HepG2 (cell line): ENCODE data around the gene CEP164. TPM values are rescaled to one million over a fixed set of nuclear protein-coding genes. Genes with fewer than 3 reads are reported as not detected.

Experiments
- ATAC-seq: fragments of 200-7000 bp; cut with Tn5 transposase; 3 replicates; pipeline ENCODE4 v1.9.1; 2020; ENCODE audit warnings: mild to moderate bottlenecking, moderate library complexity
- BruUV-seq: library from RNA; stranded (reverse); fragments of 400-500 nt; replicated peaks from 2 replicates; lab custom pipeline; 2021; lab: Mats Ljungman, UMichigan
- CTCF ChIA-PET: fragments of 300-600 bp; formaldehyde crosslinking; extraction: SDS; loops from one replicate; lab custom pipeline; 2021; ENCODE audit warnings: low total read pairs, inconsistent platforms, low intra/inter-chr PET ratio; lab: Yijun Ruan, JAX
- POLR2A ChIA-PET: fragments of 350-600 bp; sonication (Branson Sonifier 250); formaldehyde crosslinking; loops from one replicate; lab custom pipeline; 2020; ENCODE audit warnings: antibody characterized with exemption, inconsistent platforms; lab: Yijun Ruan, JAX
- DNase-seq: peaks from one replicate; pipeline ENCODE4 v3.0.0-alpha.2; 2015; ENCODE audit warnings: low spot score
- FAIRE-seq: peaks from 3 replicates; lab custom pipeline; 2011; peaks lifted over from hg19 to GRCh38; lab: Jason Lieb, UNC
- H2AFZ ChIP-seq: one replicate; pipeline ENCODE4 v1.6.1; 2011; ENCODE audit warnings: low read length, inconsistent platforms
- H3K27ac ChIP-seq: fragments of 300-600 bp; 3 replicates; pipeline ENCODE4 v1.8.0; 2011; ENCODE audit warnings: mixed run types, mild to moderate bottlenecking, mixed read lengths, low read length, inconsistent platforms; ENCODE audit not compliant: insufficient read depth; ENCODE audit errors: extremely low read length
- H3K27me3 ChIP-seq, 2 experiments: fragments of 200-600 bp in 1 of 2; 2 replicates in 1 of 2; 3 replicates in 1 of 2; pipeline versions ENCODE4 v1.6.0 to v1.8.0; 2011; ENCODE audit warnings: low read length in 2 of 2, mild to moderate bottlenecking in 2 of 2, moderate library complexity in 2 of 2, inconsistent platforms in 1 of 2; ENCODE audit not compliant: insufficient read depth in 2 of 2, control insufficient read depth in 1 of 2
- H3K36me3 ChIP-seq, 2 experiments: fragments of 200-600 bp in 1 of 2; replicated peaks in 1 of 2; 2 replicates in 1 of 2; 3 replicates in 1 of 2; pipeline versions ENCODE4 v1.5.1 to v1.8.0; 2011; ENCODE audit warnings: low read length in 2 of 2, inconsistent platforms in 1 of 2; ENCODE audit not compliant: insufficient read depth in 2 of 2, control insufficient read depth in 1 of 2
- H3K4me1 ChIP-seq: 2 replicates; pipeline ENCODE4 v1.5.1; 2012; ENCODE audit warnings: low read length, inconsistent platforms; ENCODE audit not compliant: insufficient read depth
- H3K4me2 ChIP-seq: 2 replicates; pipeline ENCODE4 v1.6.0; 2011; ENCODE audit warnings: low read depth, low read length, inconsistent platforms
- H3K4me3 ChIP-seq, 3 experiments: fragments of 200-600 bp in 1 of 3; sonication (generic), shearing (Covaris generic) in 1 of 3; replicated peaks in 1 of 3; 2 replicates each; pipeline ENCODE4 v1.5.1; 2011 to 2016; ENCODE audit warnings: low read length in 3 of 3, inconsistent platforms in 2 of 3, low read depth in 2 of 3, mild to moderate bottlenecking in 2 of 3, control low read depth in 1 of 3, mixed read lengths in 1 of 3; ENCODE audit not compliant: insufficient read depth in 1 of 3
- H3K79me2 ChIP-seq: one replicate; pipeline ENCODE4 v1.6.1; 2011; ENCODE audit warnings: low read length, inconsistent platforms; ENCODE audit not compliant: insufficient read depth
- H3K9ac ChIP-seq: 2 replicates; pipeline ENCODE4 v1.6.0; 2011; ENCODE audit warnings: mild to moderate bottlenecking, low read depth, low read length, inconsistent platforms; ENCODE audit not compliant: insufficient read depth
- H3K9me3 ChIP-seq: 2 replicates; pipeline ENCODE4 v1.5.1; 2012; ENCODE audit warnings: mild to moderate bottlenecking, low read length
- H4K20me1 ChIP-seq: 2 replicates; pipeline ENCODE4 v1.6.0; 2011; ENCODE audit warnings: inconsistent platforms, mild to moderate bottlenecking, low read length, moderate library complexity; ENCODE audit not compliant: insufficient read depth
- FOXA1 ChIP-seq, 2 experiments: fragments of 450-650 bp in 1 of 2; sonication (generic) in 1 of 2; formaldehyde crosslinking in 1 of 2; IDR thresholded peaks; 2 replicates each; pipeline versions ENCODE4 v1.4.0 to v1.6.1; 2016 to 2020; ENCODE audit warnings: missing genetic modification reagents in 1 of 2
- KAT2B ChIP-seq: fragments of 150-350 bp; IDR thresholded peaks from 2 replicates; pipeline ENCODE4 v1.6.1; 2014; ENCODE audit warnings: low read depth, low read length, borderline replicate concordance
- KMT2A ChIP-seq: sonication (generic); formaldehyde crosslinking; IDR thresholded peaks from 2 replicates; pipeline ENCODE4 v1.4.0; 2020; ENCODE audit warnings: missing genetic modification reagents
- MED1 ChIP-seq: sonication (generic); formaldehyde crosslinking; IDR thresholded peaks from 2 replicates; pipeline ENCODE4 v1.4.0; 2020; ENCODE audit warnings: missing genetic modification reagents
- MED8 ChIP-seq: sonication (generic); formaldehyde crosslinking; IDR thresholded peaks from 2 replicates; pipeline ENCODE4 v1.8.1; 2023; ENCODE audit warnings: mild to moderate bottlenecking, missing genetic modification reagents; ENCODE audit not compliant: insufficient replicate concordance
- NBN ChIP-seq: fragments of 450-650 bp; conservative IDR thresholded peaks from 2 replicates; pipeline ENCODE4 v1.6.1; 2017
- NR3C1 ChIP-seq: sonication (generic); formaldehyde crosslinking; IDR thresholded peaks from 2 replicates; pipeline ENCODE4 v1.4.0; 2020; ENCODE audit warnings: missing genetic modification reagents
- RFXAP ChIP-seq: sonication (generic); formaldehyde crosslinking; IDR thresholded peaks from 2 replicates; pipeline ENCODE4 v1.4.0; 2020; ENCODE audit warnings: missing genetic modification reagents, borderline replicate concordance
- ZNF33B ChIP-seq: sonication (generic); formaldehyde crosslinking; IDR thresholded peaks from 2 replicates; pipeline ENCODE4 v1.5.1; 2020; ENCODE audit warnings: mild to moderate bottlenecking, missing genetic modification reagents
- ZNF770 ChIP-seq: sonication (generic); formaldehyde crosslinking; IDR thresholded peaks from 2 replicates; pipeline ENCODE4 v1.5.0; 2020; ENCODE audit warnings: mild to moderate bottlenecking, missing genetic modification reagents
- WGBS: methylation state at CpG from one replicate; pipeline ENCODE4 v1.1.6; 2017; ENCODE audit warnings: low lambda C conversion rate; 5-methylcytosine and 5-hydroxymethylcytosine counted together
- in situ Hi-C: cut with HindIII; loops from 2 replicates; pipeline ENCODE4 v1.10.0; 2017; ENCODE audit warnings: low pct_unique_long_range_greater_than_20kb; ENCODE audit not compliant: extremely low pct_ligation_motif_present
- intact Hi-C: fragments of 100-400 bp; cut with micrococcal nuclease; formaldehyde crosslinking; loops from one replicate; pipeline ENCODE4 v1.10.0; 2022; ENCODE audit not compliant: unreplicated experiment
- polyA plus RNA-seq, 8 experiments: library from polyadenylated mRNA; depleted of rRNA in 3 of 8; stranded (reverse) in 7 of 8; unstranded in 1 of 8; fragments of >200 nt; fragmentation: Illumina TruSeq in 4 of 8; extraction: Trizol in 4 of 8; gene quantifications; 2 replicates each; pipeline versions ENCODE4 v1.2.1 to v1.2.3, GENCODE V29; 2011 to 2016; ENCODE audit warnings: low read depth in 4 of 8, missing spikeins in 1 of 8, mixed read lengths in 1 of 8; ENCODE audit not compliant: insufficient read depth in 1 of 8
- total RNA-seq, 5 experiments: library from RNA; depleted of rRNA; stranded (reverse); fragments of >200 nt; fragmentation: Illumina TruSeq; extraction: Trizol; gene quantifications; 2 replicates each; pipeline ENCODE4 v1.2.3, GENCODE V29; 2016; ENCODE audit warnings: low read depth in 1 of 5
- TF ChIP-seq, protein P1 (sequence below): sonication (generic); formaldehyde crosslinking; IDR thresholded peaks from 2 replicates; pipeline ENCODE4 v1.4.0; 2020; ENCODE audit warnings: missing genetic modification reagents
- TF ChIP-seq, protein P2 (sequence below): sonication (generic); formaldehyde crosslinking; IDR thresholded peaks from 2 replicates; pipeline ENCODE4 v1.9.0; 2021; ENCODE audit warnings: mild to moderate bottlenecking, missing genetic modification reagents

Gene CEP164
- total and polyA plus RNA-seq, 2 of the 13 experiments (the other 11 are each of a cell fraction or from before 2014, with no cell fraction given) = 11.4 to 15.2 TPM

DNA sequence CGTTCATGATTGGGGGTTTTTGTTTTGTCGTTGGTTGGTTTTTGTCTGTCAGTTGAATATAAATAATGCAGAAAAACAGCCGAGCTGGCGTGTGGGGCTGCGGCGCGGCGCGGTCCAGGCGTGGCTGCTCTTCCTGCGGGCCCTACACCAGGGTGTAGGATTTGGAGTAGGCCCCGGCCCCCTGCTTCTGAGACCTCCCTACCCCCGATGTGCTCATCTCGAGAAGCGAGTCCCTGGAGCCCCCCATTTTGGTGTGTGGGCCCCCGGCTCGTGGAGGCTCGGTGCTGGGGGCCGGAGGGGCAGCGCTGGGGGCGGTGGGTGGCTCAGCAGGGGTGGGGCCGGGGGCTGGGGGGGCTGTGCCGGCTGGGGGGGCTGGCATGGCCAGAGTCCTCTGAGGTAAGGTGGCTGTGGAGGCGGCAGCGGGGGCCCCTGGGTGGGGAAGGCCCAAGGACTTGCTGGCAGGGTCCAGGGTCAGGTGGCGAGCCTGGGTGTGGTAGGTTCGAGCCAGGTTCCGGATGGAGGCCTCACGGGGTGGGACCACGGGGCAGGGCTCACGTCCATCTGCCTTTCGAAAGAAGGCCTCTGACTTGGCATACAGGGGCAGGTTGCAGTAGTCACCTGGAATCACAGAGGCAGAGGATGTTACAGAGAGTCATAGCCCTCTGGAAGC, 100.7 kb downstream of the CEP164 start:
- Histone ChIP-seq H3K4me1 (no peaks in the 10 kb centered on the region), H4K20me1 (no peaks in the 10 kb centered on the region), H3K4me2 (no peak overlapping the region), H3K9ac (no peak overlapping the region), H2AFZ (no peak overlapping the region), H3K36me3 (no peaks in the 10 kb centered on the region), H3K79me2 (no peaks in the 10 kb centered on the region), H3K27ac (no peak overlapping the region), H3K27me3 (peaks cover 2 to 18% of the 10 kb centered on the region in 2 experiments; a peak in 4 of 5 replicates), H3K9me3 (no peaks in the 10 kb centered on the region), H3K4me3 (no peak overlapping the region)
- POLR2A ChIA-PET = no interaction called here
- ATAC-seq = no peak
- BruUV-seq = no TSS peak
- intact Hi-C loops = loop anchor here (10.0 kb wide), 1 partner anchor 516 kb away; no protein-coding TSS in a partner anchor
- WGBS = 59% methylated on average over 15 of the region's 32 CpGs
- no peak for FAIRE-seq
- TF ChIP-seq, protein P1, sequence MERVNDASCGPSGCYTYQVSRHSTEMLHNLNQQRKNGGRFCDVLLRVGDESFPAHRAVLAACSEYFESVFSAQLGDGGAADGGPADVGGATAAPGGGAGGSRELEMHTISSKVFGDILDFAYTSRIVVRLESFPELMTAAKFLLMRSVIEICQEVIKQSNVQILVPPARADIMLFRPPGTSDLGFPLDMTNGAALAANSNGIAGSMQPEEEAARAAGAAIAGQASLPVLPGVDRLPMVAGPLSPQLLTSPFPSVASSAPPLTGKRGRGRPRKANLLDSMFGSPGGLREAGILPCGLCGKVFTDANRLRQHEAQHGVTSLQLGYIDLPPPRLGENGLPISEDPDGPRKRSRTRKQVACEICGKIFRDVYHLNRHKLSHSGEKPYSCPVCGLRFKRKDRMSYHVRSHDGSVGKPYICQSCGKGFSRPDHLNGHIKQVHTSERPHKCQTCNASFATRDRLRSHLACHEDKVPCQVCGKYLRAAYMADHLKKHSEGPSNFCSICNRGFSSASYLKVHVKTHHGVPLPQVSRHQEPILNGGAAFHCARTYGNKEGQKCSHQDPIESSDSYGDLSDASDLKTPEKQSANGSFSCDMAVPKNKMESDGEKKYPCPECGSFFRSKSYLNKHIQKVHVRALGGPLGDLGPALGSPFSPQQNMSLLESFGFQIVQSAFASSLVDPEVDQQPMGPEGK (CRISPR knock-in tag) = no peak
- no peak for TF ChIP-seq ZNF33B
- no peak for TF ChIP-seq MED1
- no peak for TF ChIP-seq NR3C1 (CRISPR knock-in tag)
- no peak for TF ChIP-seq MED8
- TF ChIP-seq KMT2A (CRISPR knock-in tag) = no peak
- TF ChIP-seq, protein P2, sequence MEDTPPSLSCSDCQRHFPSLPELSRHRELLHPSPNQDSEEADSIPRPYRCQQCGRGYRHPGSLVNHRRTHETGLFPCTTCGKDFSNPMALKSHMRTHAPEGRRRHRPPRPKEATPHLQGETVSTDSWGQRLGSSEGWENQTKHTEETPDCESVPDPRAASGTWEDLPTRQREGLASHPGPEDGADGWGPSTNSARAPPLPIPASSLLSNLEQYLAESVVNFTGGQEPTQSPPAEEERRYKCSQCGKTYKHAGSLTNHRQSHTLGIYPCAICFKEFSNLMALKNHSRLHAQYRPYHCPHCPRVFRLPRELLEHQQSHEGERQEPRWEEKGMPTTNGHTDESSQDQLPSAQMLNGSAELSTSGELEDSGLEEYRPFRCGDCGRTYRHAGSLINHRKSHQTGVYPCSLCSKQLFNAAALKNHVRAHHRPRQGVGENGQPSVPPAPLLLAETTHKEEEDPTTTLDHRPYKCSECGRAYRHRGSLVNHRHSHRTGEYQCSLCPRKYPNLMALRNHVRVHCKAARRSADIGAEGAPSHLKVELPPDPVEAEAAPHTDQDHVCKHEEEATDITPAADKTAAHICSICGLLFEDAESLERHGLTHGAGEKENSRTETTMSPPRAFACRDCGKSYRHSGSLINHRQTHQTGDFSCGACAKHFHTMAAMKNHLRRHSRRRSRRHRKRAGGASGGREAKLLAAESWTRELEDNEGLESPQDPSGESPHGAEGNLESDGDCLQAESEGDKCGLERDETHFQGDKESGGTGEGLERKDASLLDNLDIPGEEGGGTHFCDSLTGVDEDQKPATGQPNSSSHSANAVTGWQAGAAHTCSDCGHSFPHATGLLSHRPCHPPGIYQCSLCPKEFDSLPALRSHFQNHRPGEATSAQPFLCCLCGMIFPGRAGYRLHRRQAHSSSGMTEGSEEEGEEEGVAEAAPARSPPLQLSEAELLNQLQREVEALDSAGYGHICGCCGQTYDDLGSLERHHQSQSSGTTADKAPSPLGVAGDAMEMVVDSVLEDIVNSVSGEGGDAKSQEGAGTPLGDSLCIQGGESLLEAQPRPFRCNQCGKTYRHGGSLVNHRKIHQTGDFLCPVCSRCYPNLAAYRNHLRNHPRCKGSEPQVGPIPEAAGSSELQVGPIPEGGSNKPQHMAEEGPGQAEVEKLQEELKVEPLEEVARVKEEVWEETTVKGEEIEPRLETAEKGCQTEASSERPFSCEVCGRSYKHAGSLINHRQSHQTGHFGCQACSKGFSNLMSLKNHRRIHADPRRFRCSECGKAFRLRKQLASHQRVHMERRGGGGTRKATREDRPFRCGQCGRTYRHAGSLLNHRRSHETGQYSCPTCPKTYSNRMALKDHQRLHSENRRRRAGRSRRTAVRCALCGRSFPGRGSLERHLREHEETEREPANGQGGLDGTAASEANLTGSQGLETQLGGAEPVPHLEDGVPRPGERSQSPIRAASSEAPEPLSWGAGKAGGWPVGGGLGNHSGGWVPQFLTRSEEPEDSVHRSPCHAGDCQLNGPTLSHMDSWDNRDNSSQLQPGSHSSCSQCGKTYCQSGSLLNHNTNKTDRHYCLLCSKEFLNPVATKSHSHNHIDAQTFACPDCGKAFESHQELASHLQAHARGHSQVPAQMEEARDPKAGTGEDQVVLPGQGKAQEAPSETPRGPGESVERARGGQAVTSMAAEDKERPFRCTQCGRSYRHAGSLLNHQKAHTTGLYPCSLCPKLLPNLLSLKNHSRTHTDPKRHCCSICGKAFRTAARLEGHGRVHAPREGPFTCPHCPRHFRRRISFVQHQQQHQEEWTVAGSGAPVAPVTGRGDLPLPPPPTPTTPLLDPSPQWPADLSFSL (CRISPR knock-in tag) = no peak
- TF ChIP-seq FOXA1 (IDR thresholded peaks at IDR 0.05) = no peak
- no peak for TF ChIP-seq FOXA1 (CRISPR knock-in tag; IDR thresholded peaks at IDR 0.05)
- no peak for TF ChIP-seq ZNF770 (CRISPR knock-in tag)
- TF ChIP-seq NBN = no peak
- TF ChIP-seq RFXAP (CRISPR knock-in tag) = no peak
- TF ChIP-seq KAT2B = no peak
- no peak for DNase-seq
- CTCF ChIA-PET = no interaction called here
- in situ Hi-C loops = loop anchor here (25.0 kb wide), 1 partner anchor 509 kb away; the partner anchor contains the start of gene TMPRSS13
